ENCODE measurements around the gene FGG. TPM values are rescaled to one million over a fixed set of nuclear protein-coding genes. Genes with fewer than 3 reads are reported as not detected.

The FGG gene
- total and polyA plus RNA-seq, 2 of the 8 experiments (the other 6 are each of a cell fraction or from before 2014, with no cell fraction given): not detected

GRCh38 chr4:154634058-154634457 lies 21.6 kb upstream of the FGG start:
- Histone ChIP-seq H3K27ac (ENCODE audit: low read depth, low read length) (no peak overlapping the region), H4K91ac (replicated peaks; ENCODE audit: insufficient read length, low read length) (no peak overlapping the region), H3K9me3 (ENCODE audit: insufficient read depth in 2 of 2, low read depth in 1 of 2, low read length in 1 of 2) (no peaks in the 10 kb centered on the region), H2BK20ac (ENCODE audit: low read length) (no peak overlapping the region), H4K5ac (ENCODE audit: insufficient read length, low read depth, low read length) (no peak overlapping the region), H3K23ac (ENCODE audit: insufficient read length) (no peak overlapping the region), H3K4me3 (ENCODE audit: extremely low read depth in 1 of 4, insufficient read depth in 2 of 4, low read depth in 3 of 4, low read length in 4 of 4) (no peak overlapping the region), H2BK120ac (replicated peaks; ENCODE audit: low read depth, low read length) (no peak overlapping the region), H2BK5ac (ENCODE audit: low read depth, low read length) (no peak overlapping the region), H3K18ac (ENCODE audit: extremely low read depth, low read length) (no peak overlapping the region), H3K79me1 (ENCODE audit: low read depth, low read length) (no peaks in the 10 kb centered on the region), H3K36me3 (ENCODE audit: control insufficient read depth in 2 of 4, insufficient read depth in 4 of 4, low read length in 3 of 4) (no peaks in the 10 kb centered on the region), H3K14ac (ENCODE audit: insufficient read length) (no peak overlapping the region), H2AK5ac (ENCODE audit: low read depth, low read length) (no peak overlapping the region), H3K79me2 (ENCODE audit: control insufficient read depth in 1 of 2, insufficient read depth in 2 of 2, low read length in 2 of 2) (no peaks in the 10 kb centered on the region), H3K56ac (replicated peaks; ENCODE audit: insufficient read length, low read depth, low read length) (no peak overlapping the region), H3K4me1 (replicated peaks in 1 of 4; ENCODE audit: control insufficient read depth in 3 of 4, insufficient read depth in 4 of 4, low read length in 3 of 4) (peaks cover 0 to 4% (median 0%) of the 10 kb centered on the region in 4 experiments; a peak in 1 of 7 replicates), H2BK12ac (ENCODE audit: low read depth, low read length) (no peak overlapping the region), H3K27me3 (replicated peaks in 1 of 4; ENCODE audit: control insufficient read depth in 3 of 4, extremely low read depth in 1 of 4, insufficient read depth in 3 of 4, low read length in 3 of 4) (no peaks in the 10 kb centered on the region), H3K4ac (replicated peaks; ENCODE audit: insufficient read length, low read depth, low read length) (no peak overlapping the region), H2AFZ (ENCODE audit: low read length) (no peak overlapping the region), H2BK15ac (ENCODE audit: low read length) (no peak overlapping the region), H4K8ac (ENCODE audit: extremely low read depth, insufficient read depth, low read length) (no peak overlapping the region), H4K20me1 (replicated peaks in 1 of 2; ENCODE audit: control insufficient read depth in 1 of 2, insufficient read depth in 2 of 2, low read length in 2 of 2) (no peaks in the 10 kb centered on the region), H3K9ac (replicated peaks in 1 of 4; ENCODE audit: extremely low read depth in 1 of 4, low read depth in 3 of 4, low read length in 3 of 4) (no peak overlapping the region), H3K23me2 (ENCODE audit: low read depth, low read length) (no peaks in the 10 kb centered on the region), H3K4me2 (ENCODE audit: insufficient read depth in 1 of 2, low read depth in 2 of 2, low read length in 2 of 2) (no peak overlapping the region)
- FAIRE-seq (no peak), DNase-seq (ENCODE audit: low read depth in 1 of 2, low spot score in 2 of 2) (no peak)
- ChIA-PET POLR2A (ENCODE audit: partially characterized antibody) (no interaction called here), CTCF (ENCODE audit: partially characterized antibody) (interaction anchor here (1.0 to 2.3 kb wide), 6 partner anchors 11 to 720 kb away, joined by 3 to 8 read pairs (median 4); no protein-coding TSS in a partner anchor)
- 88% methylated on average over 2 of the region's 3 CpGs; no CpG with 5 or more reads in 1 of the 2 experiments for WGBS, 2 experiments (ENCODE audit: extremely low coverage in 1 of 2, insufficient coverage in 1 of 2, insufficient read length in 1 of 2, insufficient replicate concordance in 2 of 2, low coverage in 1 of 2, low lambda C conversion rate in 2 of 2, missing lambda C conversion rate in 1 of 2)
- TF ChIP-seq, protein P1, sequence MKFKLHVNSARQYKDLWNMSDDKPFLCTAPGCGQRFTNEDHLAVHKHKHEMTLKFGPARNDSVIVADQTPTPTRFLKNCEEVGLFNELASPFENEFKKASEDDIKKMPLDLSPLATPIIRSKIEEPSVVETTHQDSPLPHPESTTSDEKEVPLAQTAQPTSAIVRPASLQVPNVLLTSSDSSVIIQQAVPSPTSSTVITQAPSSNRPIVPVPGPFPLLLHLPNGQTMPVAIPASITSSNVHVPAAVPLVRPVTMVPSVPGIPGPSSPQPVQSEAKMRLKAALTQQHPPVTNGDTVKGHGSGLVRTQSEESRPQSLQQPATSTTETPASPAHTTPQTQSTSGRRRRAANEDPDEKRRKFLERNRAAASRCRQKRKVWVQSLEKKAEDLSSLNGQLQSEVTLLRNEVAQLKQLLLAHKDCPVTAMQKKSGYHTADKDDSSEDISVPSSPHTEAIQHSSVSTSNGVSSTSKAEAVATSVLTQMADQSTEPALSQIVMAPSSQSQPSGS (IDR thresholded peaks at IDR 0.05; ENCODE audit: low read length): no peak
- no peak for TF ChIP-seq GABPA (IDR thresholded peaks at IDR 0.05; ENCODE audit: borderline replicate concordance, insufficient read depth, low read length)
- TF ChIP-seq SIX5 (IDR thresholded peaks at IDR 0.05; ENCODE audit: low read depth, low read length): no peak
- TF ChIP-seq ZNF274 (IDR thresholded peaks at IDR 0.05; ENCODE audit: borderline replicate concordance, extremely low read depth, low read length): no peak
- TF ChIP-seq MAX (IDR thresholded peaks at IDR 0.05): no peak
- TF ChIP-seq CBX8 (IDR thresholded peaks at IDR 0.05; ENCODE audit: borderline replicate concordance, low read depth, low read length): no peak

Data from H1 (cell line).